Caco-2 (cell line): ENCODE data around the gene TAS2R41. TPM values are rescaled to one million over a fixed set of nuclear protein-coding genes. Genes with fewer than 3 reads are reported as not detected.
"Not testable (repeated sequence)": the region's sequence is repeated elsewhere in the genome, so short reads cannot be mapped to it uniquely, and the experiment has no call there.

Experiments used
- BruUV-seq: library from RNA; stranded (reverse); fragments of 400-500 nt; replicated peaks from 2 replicates; lab custom pipeline; 2021; lab: Mats Ljungman, UMichigan
- CTCF ChIA-PET: fragments of 300-600 bp; sonication (Branson Sonifier 250); formaldehyde crosslinking; loops from one replicate; lab custom pipeline; 2022; ENCODE audit warnings: antibody characterized with exemption; lab: Charles Lee
- POLR2A ChIA-PET: fragments of 300-600 bp; sonication (Branson Sonifier 250); formaldehyde crosslinking; loops from one replicate; lab custom pipeline; 2022; ENCODE audit warnings: antibody characterized with exemption; lab: Charles Lee
- DNase-seq, 2 experiments: peaks; one replicate each; pipeline versions ENCODE4 v3.0.0 to v3.0.0-alpha.2; 2020 to 2022
- H3K27me3 ChIP-seq: replicated peaks from 2 replicates; pipeline ENCODE4 v1.6.0; 2011; ENCODE audit warnings: low read length; ENCODE audit not compliant: control insufficient read depth, insufficient read depth
- H3K36me3 ChIP-seq: 2 replicates; pipeline ENCODE4 v1.5.1; 2011; ENCODE audit warnings: low read length; ENCODE audit not compliant: control insufficient read depth, insufficient read depth
- H3K4me1 ChIP-seq: fragments of 250-450 bp; sonication (Bioruptor Pico); 2 replicates; pipeline ENCODE4 v1.5.1; 2020; ENCODE audit warnings: mild to moderate bottlenecking
- H3K4me3 ChIP-seq: 2 replicates; pipeline ENCODE4 v1.5.1; 2011; ENCODE audit warnings: low read depth, mild to moderate bottlenecking, control low read depth, low read length
- H3K9me3 ChIP-seq: fragments of 250-450 bp; sonication (Bioruptor Pico); 2 replicates; pipeline ENCODE4 v1.5.1; 2020; ENCODE audit warnings: mild to moderate bottlenecking, moderate library complexity
- H3K27ac Mint-ChIP-seq: one replicate; pipeline ENCODE4 v1.8.0; 2022; ENCODE audit warnings: mixed read lengths; ENCODE audit not compliant: unreplicated experiment
- H3K27me3 Mint-ChIP-seq: one replicate; pipeline ENCODE4 v1.8.0; 2022; ENCODE audit warnings: mixed read lengths; ENCODE audit not compliant: insufficient read depth, unreplicated experiment
- H3K36me3 Mint-ChIP-seq: one replicate; pipeline ENCODE4 v1.8.0; 2022; ENCODE audit warnings: mild to moderate bottlenecking, mixed read lengths; ENCODE audit not compliant: insufficient read depth, unreplicated experiment
- H3K4me1 Mint-ChIP-seq: one replicate; pipeline ENCODE4 v1.8.0; 2022; ENCODE audit warnings: low read depth, mixed read lengths; ENCODE audit not compliant: unreplicated experiment
- H3K4me3 Mint-ChIP-seq: one replicate; pipeline ENCODE4 v1.8.0; 2022; ENCODE audit warnings: mild to moderate bottlenecking, moderate library complexity, mixed read lengths; ENCODE audit not compliant: unreplicated experiment
- H3K9me3 Mint-ChIP-seq: one replicate; pipeline ENCODE4 v1.8.0; 2022; ENCODE audit warnings: mixed read lengths; ENCODE audit not compliant: unreplicated experiment
- intact Hi-C: fragments of 100-400 bp; cut with micrococcal nuclease; formaldehyde crosslinking; loops from one replicate; pipeline ENCODE4 v1.10.0; 2022; ENCODE audit not compliant: unreplicated experiment
- total RNA-seq: library from RNA; stranded (reverse); gene quantifications from 2 replicates; pipeline ENCODE4 v1.2.3, GENCODE V29; 2022
- TF ChIP-seq, protein P1 (sequence below), 2 experiments: fragments of 200-600 bp in 1 of 2; IDR thresholded peaks; 1 replicate in 1 of 2; 2 replicates in 1 of 2; pipeline versions ENCODE4 v1.5.1 to v1.8.0; 2011 to 2022; ENCODE audit warnings: antibody characterized with exemption in 1 of 2, control low read depth in 1 of 2, inconsistent platforms in 1 of 2, low read depth in 1 of 2, low read length in 1 of 2, mild to moderate bottlenecking in 1 of 2, moderate library complexity in 1 of 2; ENCODE audit not compliant: insufficient read depth in 1 of 2, severe bottlenecking in 1 of 2, unreplicated experiment in 1 of 2

TAS2R41 gene
- total RNA-seq, 1 experiment from 2014 or later: not detected

DNA sequence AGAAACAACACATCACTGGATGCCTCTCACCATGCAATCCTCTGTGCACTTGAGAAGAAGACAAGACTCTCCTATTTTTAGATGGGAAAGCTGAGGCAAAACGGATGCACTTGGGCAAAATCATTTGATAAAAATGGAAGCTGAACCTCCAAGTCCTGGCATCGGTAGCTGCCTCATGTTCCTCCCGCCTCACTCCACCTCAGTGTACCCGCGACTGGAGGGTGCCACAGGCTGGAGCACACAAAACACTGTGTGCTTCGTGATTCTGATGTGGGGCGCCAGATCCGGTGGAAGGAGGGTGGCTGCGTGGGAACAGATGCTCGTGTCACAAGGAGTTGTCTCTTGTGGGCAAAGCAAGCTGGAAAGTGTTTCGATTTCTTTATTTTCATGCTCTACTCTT lies 41.3 kb downstream of the TAS2R41 start:
- Histone ChIP-seq H3K9me3 (no peaks in the 10 kb centered on the region), H3K27me3 (no peaks in the 10 kb centered on the region; the same call in 1 of the 2 replicates), H3K4me3 (no peak overlapping the region), H3K36me3 (no peaks in the 10 kb centered on the region), H3K4me1 (peaks cover 13% of the 10 kb centered on the region)
- intact Hi-C loops: no loop called here
- Mint-ChIP-seq H3K4me1 (peaks cover 10% of the 10 kb centered on the region), H3K4me3 (no peak overlapping the region), H3K27ac (no peak overlapping the region), H3K27me3 (no peaks in the 10 kb centered on the region), H3K36me3 (no peaks in the 10 kb centered on the region), H3K9me3 (no peaks in the 10 kb centered on the region)
- DNase-seq: no peak
- CTCF ChIA-PET: no interaction called here
- TF ChIP-seq, protein P1, sequence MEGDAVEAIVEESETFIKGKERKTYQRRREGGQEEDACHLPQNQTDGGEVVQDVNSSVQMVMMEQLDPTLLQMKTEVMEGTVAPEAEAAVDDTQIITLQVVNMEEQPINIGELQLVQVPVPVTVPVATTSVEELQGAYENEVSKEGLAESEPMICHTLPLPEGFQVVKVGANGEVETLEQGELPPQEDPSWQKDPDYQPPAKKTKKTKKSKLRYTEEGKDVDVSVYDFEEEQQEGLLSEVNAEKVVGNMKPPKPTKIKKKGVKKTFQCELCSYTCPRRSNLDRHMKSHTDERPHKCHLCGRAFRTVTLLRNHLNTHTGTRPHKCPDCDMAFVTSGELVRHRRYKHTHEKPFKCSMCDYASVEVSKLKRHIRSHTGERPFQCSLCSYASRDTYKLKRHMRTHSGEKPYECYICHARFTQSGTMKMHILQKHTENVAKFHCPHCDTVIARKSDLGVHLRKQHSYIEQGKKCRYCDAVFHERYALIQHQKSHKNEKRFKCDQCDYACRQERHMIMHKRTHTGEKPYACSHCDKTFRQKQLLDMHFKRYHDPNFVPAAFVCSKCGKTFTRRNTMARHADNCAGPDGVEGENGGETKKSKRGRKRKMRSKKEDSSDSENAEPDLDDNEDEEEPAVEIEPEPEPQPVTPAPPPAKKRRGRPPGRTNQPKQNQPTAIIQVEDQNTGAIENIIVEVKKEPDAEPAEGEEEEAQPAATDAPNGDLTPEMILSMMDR (IDR thresholded peaks at IDR 0.05; ENCODE audit: insufficient read depth in 1 of 2, low read depth in 1 of 2, low read length in 1 of 2, severe bottlenecking in 1 of 2, unreplicated experiment in 1 of 2): no peak
- no TSS peak for BruUV-seq
- POLR2A ChIA-PET: no interaction called here

DNA sequence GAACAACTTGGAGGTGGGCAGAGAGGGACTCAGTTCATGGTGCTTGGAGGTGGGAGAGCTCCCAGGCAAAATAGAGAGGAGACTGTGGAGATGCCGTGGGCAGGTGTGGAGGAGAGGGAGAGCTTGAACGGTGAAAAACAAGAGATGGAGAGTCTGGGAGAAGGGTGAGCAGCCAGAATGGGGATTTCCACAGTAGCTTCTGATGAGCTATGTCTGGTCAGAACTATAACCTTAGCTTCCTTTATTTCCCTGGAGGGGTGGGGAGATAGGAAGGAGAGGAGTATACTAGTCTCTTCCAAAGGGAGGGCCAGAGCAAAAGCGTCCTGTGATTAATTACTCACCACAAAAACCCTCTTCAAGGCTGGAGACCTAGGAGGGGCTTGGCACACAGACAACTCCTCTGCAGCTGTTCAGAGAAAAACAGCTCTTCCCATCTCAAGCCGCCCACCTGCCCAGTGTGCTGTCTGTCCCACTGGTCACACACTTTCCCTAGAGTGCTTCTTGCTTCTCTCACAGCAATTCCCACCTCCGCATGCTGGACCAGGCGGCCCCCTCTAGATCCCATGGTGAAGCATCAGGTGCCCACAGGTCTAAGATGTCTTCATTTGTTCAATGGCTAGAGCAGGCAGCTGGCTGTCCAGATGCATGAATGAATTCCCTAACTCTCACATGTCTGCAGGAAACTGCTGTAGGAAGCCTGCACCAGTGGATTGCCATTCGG lies 41.9 kb downstream of the TAS2R41 start:
- no TSS peak for BruUV-seq

DNA sequence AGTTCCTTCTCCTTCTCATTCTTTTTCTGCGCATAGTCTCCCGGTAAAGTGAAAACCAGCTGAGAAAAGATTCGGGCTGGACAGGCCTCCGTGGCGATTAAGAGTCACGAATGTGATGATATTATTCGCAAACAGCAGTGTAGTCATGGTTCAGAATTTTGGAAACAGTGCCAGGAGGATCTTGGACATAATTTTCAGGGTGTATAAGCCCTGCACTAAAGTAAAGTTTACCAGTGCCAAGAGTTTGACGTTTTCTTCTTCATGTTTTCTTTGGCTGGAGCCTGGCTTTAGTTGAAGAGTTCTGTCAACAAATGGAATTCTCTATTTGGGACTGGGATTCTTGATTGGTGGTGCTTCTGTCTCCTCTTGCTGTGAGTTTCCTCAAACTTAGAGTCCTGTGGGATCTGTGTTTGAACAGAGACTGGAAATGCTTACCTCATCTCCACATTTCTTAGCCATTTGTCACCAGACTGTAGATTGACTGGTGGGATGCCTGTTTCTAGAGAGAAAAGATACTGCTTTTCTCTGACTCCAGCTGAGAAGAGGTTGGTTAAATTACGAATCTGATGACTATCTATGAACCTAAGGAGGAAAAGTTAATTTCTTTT lies 44.7 kb downstream of the TAS2R41 start:
- H3K9me3 Mint-ChIP-seq, intact Hi-C loops: not testable (repeated sequence)

More for the DNA sequence above, 41.9 kb downstream of the TAS2R41 start:
- CTCF ChIA-PET: no interaction called here
- peaks cover 7% of the 10 kb centered on the region for H3K4me1 Mint-ChIP-seq
- Histone ChIP-seq H3K4me3 (no peak overlapping the region), H3K27me3 (no peaks in the 10 kb centered on the region; the same call in 1 of the 2 replicates), H3K36me3 (no peaks in the 10 kb centered on the region), H3K4me1 (peaks cover 7% of the 10 kb centered on the region), H3K9me3 (no peaks in the 10 kb centered on the region)
- DNase-seq: no peak
- TF ChIP-seq, protein P1 (IDR thresholded peaks at IDR 0.05; ENCODE audit: insufficient read depth in 1 of 2, low read depth in 1 of 2, low read length in 1 of 2, severe bottlenecking in 1 of 2, unreplicated experiment in 1 of 2): no peak
- H3K4me3 Mint-ChIP-seq: no peak overlapping the region
- H3K36me3 Mint-ChIP-seq: no peaks in the 10 kb centered on the region
- H3K9me3 Mint-ChIP-seq: no peaks in the 10 kb centered on the region
- intact Hi-C loops: no loop called here
- POLR2A ChIA-PET: no interaction called here
- no peak overlapping the region for H3K27ac Mint-ChIP-seq
- H3K27me3 Mint-ChIP-seq: no peaks in the 10 kb centered on the region

More for the DNA sequence above, 44.7 kb downstream of the TAS2R41 start:
- H3K36me3 ChIP-seq, H3K4me3 ChIP-seq, H3K27ac Mint-ChIP-seq, H3K27me3 Mint-ChIP-seq, BruUV-seq, POLR2A ChIA-PET, H3K9me3 ChIP-seq, H3K36me3 Mint-ChIP-seq, H3K4me1 ChIP-seq, DNase-seq, H3K4me3 Mint-ChIP-seq, H3K27me3 ChIP-seq, H3K4me1 Mint-ChIP-seq, CTCF ChIA-PET: not testable (repeated sequence)

Other genes starting within 250 kb of the TAS2R41 start
- gene GSTK1, start 214.4 kb upstream of the TAS2R41 start, total RNA-seq: 127 and 134 TPM in 2 replicates
- gene TMEM139, start 192.9 kb upstream of the TAS2R41 start, total RNA-seq: 19.1 and 26.2 TPM in 2 replicates
- gene CASP2, start 189.5 kb upstream of the TAS2R41 start, total RNA-seq: 51.7 and 62.0 TPM in 2 replicates
- 1.8 and 1.9 TPM in 2 replicates for gene CLCN1, start 161.8 kb upstream of the TAS2R41 start, total RNA-seq
- 20.2 and 22.3 TPM in 2 replicates for gene FAM131B, start 115.2 kb upstream of the TAS2R41 start, total RNA-seq
- 147 and 160 TPM in 2 replicates for gene ZYX, start 96.5 kb upstream of the TAS2R41 start, total RNA-seq
- 66.6 and 69.2 TPM in 2 replicates for gene EPHA1, start 69.0 kb upstream of the TAS2R41 start, total RNA-seq
- not detected in 2 replicates for gene TAS2R60, start 34.4 kb upstream of the TAS2R41 start, total RNA-seq
- not detected in 2 replicates for gene CTAGE15, start 93.9 kb downstream of the TAS2R41 start, total RNA-seq
- 0.05 TPM in 1 of 2 replicates, not detected in the other for gene TCAF2, start 143.1 kb downstream of the TAS2R41 start, total RNA-seq